Effector memory CD4-positive, alpha-beta T cell (primary cell): ENCODE results near the gene SSUH2.
"Not testable (repeated sequence)": the region's sequence is repeated elsewhere in the genome, so short reads cannot be mapped to it uniquely, and the experiment has no call there.

Experiments
- DNase-seq, 3 donors: peaks; one replicate each; pipeline ENCODE4 v3.0.0-alpha.2; 2020
- H3K27ac ChIP-seq: 2 replicates; pipeline ENCODE4 v1.7.0; 2013; ENCODE audit warnings: mild to moderate bottlenecking, low read length, moderate library complexity; ENCODE audit not compliant: insufficient read depth, poor library complexity, severe bottlenecking
- H3K27me3 ChIP-seq: replicated peaks from 2 replicates; pipeline ENCODE4 v1.7.0; 2013; ENCODE audit warnings: mild to moderate bottlenecking, low read length; ENCODE audit not compliant: insufficient read depth, control insufficient read depth, poor library complexity, severe bottlenecking
- H3K36me3 ChIP-seq: 2 replicates; pipeline ENCODE4 v1.7.0; 2013; ENCODE audit warnings: mild to moderate bottlenecking, low read length, moderate library complexity; ENCODE audit not compliant: control insufficient read depth, insufficient read depth
- H3K4me1 ChIP-seq: 2 replicates; pipeline ENCODE4 v1.7.0; 2013; ENCODE audit warnings: low read length, mild to moderate bottlenecking; ENCODE audit not compliant: control insufficient read depth, insufficient read depth, poor library complexity, severe bottlenecking
- H3K4me3 ChIP-seq: 2 replicates; pipeline ENCODE4 v1.7.0; 2013; ENCODE audit warnings: low read length, low read depth, mild to moderate bottlenecking; ENCODE audit not compliant: insufficient read depth, poor library complexity, severe bottlenecking
- H3K9me3 ChIP-seq: 2 replicates; pipeline ENCODE4 v1.7.0; 2013; ENCODE audit warnings: mild to moderate bottlenecking, low read length, moderate library complexity; ENCODE audit not compliant: control insufficient read depth

Gene SSUH2

DNA sequence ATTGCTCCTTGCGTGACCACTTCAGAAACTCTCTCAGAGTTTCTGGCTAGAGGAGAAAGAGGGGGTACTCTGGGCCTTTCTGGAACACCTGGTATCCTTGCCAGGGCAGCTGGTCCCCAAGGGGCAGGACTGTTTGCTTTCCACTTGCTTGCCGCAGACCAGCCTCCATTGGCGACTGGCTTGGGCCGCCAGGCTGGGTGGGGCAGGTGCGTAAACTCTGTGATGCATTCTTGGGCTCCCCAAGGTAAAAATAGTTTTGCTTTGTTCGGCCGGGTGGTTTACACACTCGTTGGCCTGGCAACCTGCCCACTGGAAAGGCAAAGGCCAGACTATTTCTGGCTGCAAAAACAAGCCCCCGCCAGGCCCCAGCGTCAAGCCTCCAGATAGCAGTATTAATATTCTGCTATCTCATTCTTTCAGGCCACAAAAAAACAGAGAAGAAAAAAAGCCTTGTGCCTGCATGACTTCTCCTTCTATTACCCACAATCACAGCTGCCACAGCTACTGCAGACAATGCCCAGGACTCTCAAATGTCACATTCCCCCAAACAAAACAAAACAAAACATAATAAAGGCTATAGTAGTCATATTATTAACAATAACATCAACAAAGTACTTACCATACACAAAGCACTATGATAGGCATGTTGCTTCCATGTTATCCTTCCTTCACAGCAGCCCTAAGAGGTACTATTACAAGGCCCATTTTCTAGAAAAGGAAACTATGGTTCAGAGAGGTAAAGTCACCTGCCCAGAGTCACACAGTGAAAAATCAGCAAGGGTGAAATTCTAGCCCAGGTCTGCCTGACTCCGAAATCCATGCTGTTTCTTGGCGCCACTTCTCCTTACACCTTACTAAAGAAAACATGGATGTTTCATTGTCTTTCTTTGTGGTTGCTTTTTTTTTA, 14.0 kb upstream of the SSUH2 start:
- no peak for DNase-seq
- Histone ChIP-seq H3K9me3 (no peaks in the 10 kb centered on the region), H3K27me3 (no peaks in the 10 kb centered on the region), H3K4me1 (no peaks in the 10 kb centered on the region), H3K4me3 (no peak overlapping the region), H3K27ac (no peak overlapping the region), H3K36me3 (no peaks in the 10 kb centered on the region)

DNA sequence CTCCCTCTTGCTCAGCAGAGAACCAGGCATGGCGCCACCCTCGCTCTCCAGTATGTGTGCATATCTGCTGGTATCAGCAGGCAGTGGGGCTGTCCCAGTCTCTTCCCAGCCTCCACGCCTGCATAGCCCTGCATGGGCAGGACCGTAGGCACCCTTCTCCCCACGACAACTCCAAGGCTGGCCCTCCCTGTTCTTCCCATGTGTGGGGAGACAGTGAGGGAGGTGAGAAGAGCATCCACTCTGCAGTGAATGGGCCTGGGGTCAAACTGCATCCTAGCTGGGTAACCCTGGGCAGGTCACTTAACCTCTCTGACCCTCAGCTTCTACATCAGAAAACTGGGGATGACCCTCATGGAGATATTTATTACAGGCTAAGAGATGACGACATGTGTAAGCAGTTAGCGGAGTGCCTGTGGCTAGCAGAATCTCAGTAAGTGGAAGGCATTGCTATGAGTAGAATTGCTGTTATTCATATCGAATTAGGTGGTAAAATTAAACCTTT, 13.3 kb upstream of the SSUH2 start:
- Histone ChIP-seq H3K9me3 (no peaks in the 10 kb centered on the region), H3K36me3 (no peaks in the 10 kb centered on the region), H3K27ac (no peak overlapping the region), H3K4me3 (no peak overlapping the region), H3K4me1 (no peaks in the 10 kb centered on the region), H3K27me3 (no peaks in the 10 kb centered on the region)
- no peak for DNase-seq

DNA sequence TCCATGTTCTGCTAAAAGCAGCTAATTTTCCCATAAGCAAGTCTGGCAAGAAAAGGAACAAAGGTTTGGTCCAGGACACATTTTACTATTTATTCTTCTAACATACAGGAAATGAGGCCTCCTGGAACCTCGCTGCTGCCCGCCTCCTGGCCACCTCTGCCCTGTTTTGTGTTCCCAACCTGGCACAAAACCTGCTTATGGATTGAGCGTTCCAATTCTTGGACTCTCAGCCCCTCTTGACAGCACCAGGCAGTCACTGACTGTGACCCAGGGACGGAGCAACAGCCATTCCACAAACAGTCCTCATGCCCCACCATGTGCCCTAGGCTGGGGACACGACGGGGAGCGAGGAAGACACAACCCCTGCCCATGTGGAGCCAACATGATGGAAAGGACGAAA, 11.6 kb upstream of the SSUH2 start:
- H3K4me3 ChIP-seq, result no peak overlapping the region
- no peak overlapping the region for H3K27ac ChIP-seq
- DNase-seq, result no peak
- no peaks in the 10 kb centered on the region for H3K27me3 ChIP-seq
- no peaks in the 10 kb centered on the region for H3K9me3 ChIP-seq
- H3K36me3 ChIP-seq, result no peaks in the 10 kb centered on the region
- H3K4me1 ChIP-seq, result no peaks in the 10 kb centered on the region

DNA sequence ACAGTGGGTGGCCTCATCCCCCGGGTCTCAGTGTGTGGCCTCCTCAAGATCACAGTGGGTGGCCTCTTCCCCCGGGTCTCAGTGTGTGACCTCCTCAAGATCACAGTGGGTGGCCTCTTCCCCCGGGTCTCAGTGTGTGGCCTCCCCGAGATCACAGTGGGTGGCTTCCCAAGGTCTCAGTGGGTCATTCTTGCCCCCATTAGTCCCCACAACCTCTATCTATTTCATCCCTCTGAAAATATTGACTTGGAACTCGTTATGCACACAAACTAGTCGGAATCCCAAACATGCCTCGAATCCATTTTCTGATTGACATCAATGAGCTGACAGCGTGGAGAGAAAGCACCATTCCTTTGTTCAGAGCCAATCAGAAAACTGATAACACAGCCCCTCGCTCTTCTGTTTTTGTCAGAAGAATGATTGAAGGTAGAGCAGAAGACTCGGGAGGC, 10.8 kb upstream of the SSUH2 start:
- Histone ChIP-seq H3K36me3 (no peaks in the 10 kb centered on the region), H3K4me3 (no peak overlapping the region), H3K27ac (no peak overlapping the region), H3K9me3 (no peaks in the 10 kb centered on the region), H3K27me3 (no peaks in the 10 kb centered on the region), H3K4me1 (no peaks in the 10 kb centered on the region)
- DNase-seq, result no peak

DNA sequence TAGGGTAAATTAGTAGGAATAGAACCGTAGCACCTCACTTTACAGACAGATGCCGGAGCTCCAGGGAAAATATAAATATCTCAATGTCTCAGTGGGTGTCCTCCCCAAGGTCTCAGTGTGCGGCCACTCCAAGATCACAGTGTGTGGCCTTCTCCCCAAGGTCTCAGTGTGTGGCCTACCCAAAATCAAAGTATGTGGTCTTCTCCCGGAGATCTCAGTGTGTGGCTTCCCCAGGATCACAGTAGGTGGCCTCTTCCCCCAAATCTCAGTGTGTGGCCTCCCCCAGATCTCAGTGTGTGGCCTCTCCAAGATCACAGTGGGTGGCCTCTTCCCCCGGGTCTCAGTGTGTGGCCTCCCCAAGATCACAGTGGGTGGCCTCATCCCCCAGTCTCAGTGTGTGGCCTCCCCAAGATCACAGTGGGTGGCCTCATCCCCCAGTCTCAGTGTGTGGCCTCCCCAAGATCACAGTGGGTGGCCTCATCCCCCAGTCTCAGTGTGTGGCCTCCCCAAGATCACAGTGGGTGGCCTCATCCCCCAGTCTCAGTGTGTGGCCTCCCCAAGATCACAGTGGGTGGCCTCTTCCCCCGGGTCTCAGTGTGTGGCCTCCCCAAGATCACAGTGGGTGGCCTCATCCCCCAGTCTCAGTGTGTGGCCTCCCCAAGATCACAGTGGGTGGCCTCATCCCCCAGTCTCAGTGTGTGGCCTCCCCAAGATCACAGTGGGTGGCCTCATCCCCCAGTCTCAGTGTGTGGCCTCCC, 10.2 kb upstream of the SSUH2 start:
- H3K4me3 ChIP-seq, H3K4me1 ChIP-seq, H3K27me3 ChIP-seq, H3K27ac ChIP-seq, H3K9me3 ChIP-seq, DNase-seq, H3K36me3 ChIP-seq: not testable (repeated sequence)

DNA sequence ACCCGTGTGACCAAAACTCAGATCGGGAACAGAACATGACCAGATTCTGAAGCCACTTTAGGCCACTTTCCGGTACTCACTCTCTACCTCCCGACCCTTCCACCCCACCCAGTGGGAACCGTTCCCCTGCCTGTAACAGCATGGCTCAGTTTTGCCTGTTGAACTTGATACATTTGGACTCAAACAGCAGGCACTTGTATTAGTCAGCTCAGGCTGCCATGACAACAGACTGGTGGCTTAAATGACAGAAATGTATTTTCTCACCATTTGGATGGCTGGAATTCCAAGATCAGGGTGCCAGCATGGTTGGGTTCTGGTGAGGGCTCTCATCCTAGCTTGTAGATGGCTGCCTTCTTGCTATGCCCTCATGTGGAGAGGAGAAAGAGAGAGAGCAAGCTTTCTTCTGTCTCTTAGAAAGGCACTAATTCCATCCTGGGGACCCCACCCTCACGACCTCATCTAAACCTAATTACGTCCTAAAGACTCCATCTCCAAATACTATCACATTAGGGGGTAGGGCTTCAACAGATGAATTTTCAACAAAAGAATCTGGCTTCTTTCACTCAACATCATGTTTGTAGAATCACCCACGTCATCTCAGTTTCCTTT, 9.3 kb upstream of the SSUH2 start:
- Histone ChIP-seq H3K4me3 (no peak overlapping the region), H3K9me3 (no peaks in the 10 kb centered on the region), H3K27me3 (no peaks in the 10 kb centered on the region), H3K36me3 (no peaks in the 10 kb centered on the region), H3K4me1 (no peaks in the 10 kb centered on the region), H3K27ac (no peak overlapping the region)
- no peak for DNase-seq

DNA sequence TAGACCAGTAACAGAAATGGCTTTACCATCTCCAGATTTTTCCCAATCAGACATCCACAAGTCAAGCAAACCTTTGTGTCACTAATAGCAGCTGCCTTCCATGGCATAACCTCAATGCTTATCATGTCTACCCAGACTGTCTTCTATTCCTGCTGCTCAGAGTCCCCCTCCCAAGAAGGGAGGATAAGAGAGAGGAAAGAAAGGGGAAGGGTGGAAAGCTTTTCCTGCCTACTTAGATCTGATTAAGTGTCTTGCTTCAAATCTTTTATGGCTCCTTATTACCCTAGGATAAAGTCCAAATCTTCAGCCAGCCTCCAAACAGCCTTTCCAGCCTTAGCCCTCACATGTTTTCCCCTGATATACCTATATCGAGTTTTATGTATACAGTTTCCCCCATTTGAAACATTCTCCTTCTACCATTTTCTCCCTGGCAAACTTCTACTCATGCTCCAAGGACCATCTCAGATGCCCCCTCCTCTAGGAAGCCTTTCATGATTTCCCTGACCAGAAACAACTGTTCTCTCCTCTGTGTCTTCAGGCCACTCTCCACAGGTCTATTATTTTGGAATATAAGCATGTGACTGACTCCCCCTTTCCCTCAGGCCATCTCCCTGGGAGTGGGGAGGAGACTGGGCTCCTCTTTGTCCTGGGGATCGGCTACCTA, 7.9 kb upstream of the SSUH2 start:
- H3K9me3 ChIP-seq, result no peaks in the 10 kb centered on the region
- no peak for DNase-seq
- H3K4me1 ChIP-seq, result no peaks in the 10 kb centered on the region
- H3K27ac ChIP-seq, result no peak overlapping the region
- H3K36me3 ChIP-seq, result no peaks in the 10 kb centered on the region
- H3K4me3 ChIP-seq, result no peak overlapping the region
- no peaks in the 10 kb centered on the region for H3K27me3 ChIP-seq

DNA sequence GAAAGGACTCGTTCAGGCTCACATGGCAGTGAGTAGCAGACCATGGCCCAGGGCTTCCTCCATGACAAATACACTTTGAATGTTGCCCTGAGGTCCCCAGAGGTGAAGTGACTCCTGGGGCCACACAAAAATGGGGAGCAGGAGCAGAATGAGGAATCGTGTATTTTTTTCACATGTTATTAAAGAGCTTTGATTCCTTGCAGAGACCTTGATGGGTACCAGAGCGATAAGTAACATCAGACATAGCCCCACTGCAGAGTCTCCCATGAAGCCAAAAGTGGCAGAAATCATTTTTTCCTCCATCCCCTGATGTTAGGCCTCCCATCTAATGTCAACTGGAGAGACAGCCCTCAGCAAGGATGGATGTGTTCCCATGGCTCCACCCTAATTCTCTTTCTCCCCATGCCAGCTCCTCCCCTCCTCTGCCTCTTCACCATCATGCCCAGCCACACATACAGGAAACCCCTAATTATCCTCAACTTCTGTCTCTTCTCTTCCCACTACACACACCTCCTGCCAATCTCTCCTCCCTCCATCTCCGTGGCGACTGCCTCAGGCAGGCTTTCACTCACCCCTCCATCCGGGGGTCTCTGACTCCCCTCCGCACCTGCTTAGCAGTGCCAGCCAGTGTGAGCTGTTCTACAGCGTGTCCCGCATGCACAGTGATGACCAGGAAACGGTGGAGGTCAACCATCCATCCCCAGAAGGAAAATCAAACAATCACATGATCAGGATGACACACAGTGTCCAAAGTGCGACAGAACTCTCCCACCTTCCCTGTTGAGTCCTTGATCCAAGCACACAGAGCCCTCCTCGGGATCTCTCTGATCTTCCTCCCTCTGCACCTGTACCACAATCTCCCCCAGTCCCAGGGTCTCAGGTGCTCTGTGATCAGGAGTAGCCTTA, 7.1 kb upstream of the SSUH2 start:
- Histone ChIP-seq H3K27me3 (no peaks in the 10 kb centered on the region), H3K36me3 (no peaks in the 10 kb centered on the region), H3K27ac (no peak overlapping the region), H3K4me3 (no peak overlapping the region), H3K4me1 (no peaks in the 10 kb centered on the region), H3K9me3 (no peaks in the 10 kb centered on the region)
- DNase-seq, result no peak
